Fibroblast of skin of left quadriceps (primary cell): ENCODE results near the gene DPYSL4.

ENCODE experiments used
- DNase-seq, 2 experiments: peaks; one replicate each; pipeline ENCODE4 v3.0.0-alpha.2; 2013; ENCODE audit warnings: low read depth in 2 of 2

DPYSL4 gene

DNA sequence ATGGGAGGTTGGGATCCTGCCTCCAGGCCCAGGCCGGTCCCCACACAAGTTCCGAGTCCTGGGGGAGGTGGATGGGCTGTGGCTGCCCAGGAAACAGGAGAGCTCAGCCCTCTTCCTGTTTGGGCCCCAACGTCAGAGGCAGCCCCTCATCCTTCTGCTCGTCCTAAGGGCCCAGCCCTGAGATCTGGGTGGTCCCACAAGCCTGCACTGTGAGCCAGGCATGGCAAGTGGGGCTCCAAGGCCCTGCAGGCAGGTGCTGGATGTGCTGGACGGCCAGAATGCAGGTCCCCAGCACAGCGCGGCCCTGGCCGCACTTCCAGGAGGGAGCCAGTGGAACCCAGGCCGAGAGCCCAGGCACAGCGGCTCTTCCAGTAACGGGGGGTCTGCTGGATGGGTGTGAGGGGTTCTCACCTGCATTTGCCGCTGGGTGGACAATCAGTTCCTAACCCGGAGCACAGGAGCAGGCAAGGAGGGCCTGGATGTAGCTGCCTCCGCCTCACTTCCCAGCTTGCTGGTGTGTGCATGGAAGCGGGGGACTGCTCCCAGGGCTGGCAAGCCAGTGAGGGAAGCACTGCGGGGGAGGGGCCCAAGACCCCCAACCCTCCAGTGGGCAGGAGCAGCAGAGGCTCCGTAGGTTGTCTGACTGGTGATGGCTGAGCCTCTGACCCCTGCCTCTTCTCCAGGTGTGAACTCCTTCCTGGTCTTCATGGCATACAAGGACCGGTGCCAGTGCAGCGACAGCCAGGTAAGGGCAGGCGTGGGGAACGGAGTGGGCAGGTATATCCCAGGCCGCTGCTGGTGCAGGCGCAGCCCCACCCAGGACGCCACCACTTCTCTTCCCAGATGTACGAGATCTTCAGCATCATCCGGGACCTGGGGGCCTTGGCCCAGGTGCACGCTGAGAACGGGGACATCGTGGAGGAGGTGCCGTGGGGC lies 9.7 kb downstream of the DPYSL4 start:
- DNase-seq, result no peak

DNA sequence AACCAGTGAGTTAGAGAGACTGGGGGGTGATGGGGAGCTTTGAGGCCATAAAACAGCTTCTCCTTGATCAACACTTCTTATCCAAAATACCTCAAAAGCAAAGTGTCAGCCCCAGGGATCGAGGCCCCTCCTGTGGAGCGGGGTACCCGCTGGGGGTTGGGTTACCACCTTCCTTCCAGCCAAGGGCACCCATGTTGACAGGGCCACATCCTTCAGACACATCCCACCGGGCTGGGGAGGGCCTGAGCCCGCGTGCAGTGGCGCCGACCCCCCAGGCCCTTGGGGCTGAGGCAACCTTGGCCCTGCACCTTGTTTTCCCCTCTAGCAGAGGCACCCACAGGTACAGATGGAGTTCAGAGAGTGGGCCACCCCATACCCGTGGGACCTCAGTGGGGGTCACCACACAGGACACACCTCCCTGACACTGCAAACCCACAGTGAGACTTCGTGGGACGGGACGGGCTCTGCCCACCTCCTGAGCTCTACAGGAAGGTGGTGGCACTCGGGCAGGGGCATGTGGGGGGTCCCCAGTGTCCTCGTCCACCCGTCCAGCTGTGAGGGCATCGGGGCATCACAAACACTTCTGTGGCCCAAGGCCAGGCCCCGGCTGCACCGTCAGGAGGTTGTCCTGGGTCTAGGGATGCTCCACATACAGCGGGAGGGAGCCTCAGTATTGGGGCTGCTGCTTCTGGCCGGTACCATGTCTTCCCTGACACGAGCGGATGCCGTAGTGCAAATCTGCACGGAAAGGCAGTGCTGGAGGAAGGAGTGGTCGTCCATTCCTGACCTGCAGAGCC lies 10.7 kb downstream of the DPYSL4 start:
- no peak for DNase-seq

DNA sequence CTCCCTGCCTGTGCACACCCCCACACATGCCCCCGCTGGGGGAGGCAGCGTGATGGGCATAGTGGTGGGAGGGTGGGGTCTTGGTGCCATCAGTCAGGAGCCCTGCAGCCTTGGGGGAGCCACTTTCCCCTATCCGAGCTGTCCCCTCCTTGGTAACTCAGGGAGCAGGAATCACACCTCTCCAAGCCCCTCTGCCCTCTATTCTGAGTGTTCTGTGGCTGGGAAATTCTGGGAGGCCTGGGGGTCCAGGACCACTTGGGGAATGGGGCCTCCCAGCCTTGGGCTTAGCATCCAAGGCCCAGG lies 11.3 kb downstream of the DPYSL4 start:
- no peak for DNase-seq

DNA sequence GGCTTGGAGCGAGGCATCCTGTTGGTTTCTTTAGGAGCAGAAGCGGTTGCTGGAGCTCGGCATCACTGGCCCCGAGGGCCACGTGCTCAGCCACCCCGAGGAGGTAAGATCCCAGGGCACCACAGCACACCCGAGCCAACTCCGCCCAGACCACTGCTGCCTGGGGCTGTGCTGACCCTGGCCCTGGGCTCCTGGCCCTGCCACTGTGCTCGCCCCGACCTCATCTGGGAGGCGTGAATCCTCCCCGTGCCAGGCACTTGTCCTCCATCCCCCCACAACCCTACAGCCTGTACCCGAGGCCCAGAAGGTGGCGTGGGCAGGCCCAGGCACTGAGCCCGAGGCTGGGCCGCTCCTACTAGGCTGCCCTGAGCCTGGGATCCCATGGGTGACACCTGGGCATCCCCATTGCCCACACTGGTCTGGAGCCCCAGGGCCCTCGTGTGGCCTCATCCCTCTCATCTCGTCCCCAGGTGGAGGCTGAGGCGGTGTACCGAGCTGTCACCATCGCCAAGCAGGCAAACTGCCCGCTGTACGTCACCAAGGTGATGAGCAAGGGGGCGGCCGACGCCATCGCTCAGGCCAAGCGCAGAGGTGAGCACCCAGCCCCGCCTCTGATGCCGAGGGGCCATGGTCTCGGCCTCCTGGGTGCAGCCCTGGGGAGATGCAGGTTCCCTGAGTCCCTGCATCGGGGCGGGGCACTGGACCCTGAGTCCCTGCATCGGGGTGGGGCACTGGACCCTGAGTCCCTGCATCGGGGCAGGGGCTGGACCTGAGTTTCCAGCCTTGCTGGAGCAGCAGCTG lies 11.8 kb downstream of the DPYSL4 start:
- DNase-seq, result no peak

DNA sequence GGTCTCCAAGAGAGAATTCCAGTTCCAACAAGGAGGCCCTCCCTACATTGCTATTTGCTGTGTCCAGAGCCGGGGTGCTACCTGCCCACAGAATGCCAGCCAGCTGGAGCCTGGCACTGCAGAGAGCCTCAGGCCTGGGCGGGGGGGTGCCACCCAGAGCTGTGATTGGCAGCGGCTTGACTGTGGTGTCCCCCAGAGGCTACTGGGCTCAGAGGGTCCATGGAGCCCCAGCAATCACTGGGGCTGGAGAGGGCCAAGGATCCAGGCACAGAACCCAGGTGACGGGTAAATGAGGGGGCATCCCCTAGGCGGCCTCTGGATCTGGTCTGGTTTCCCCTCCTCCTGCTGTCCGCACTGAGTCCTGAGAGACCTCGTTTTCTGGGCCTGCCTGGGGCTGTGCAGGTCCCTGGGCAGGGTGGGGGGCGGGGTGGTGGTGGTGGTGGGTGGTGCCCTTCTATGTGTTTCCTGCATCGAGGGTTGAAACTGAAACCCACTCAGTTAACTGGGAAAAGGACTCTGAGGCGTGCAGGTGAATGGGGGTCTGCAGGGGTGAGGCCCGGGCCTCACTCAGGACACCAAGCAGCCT lies 12.6 kb downstream of the DPYSL4 start:
- no peak for DNase-seq

DNA sequence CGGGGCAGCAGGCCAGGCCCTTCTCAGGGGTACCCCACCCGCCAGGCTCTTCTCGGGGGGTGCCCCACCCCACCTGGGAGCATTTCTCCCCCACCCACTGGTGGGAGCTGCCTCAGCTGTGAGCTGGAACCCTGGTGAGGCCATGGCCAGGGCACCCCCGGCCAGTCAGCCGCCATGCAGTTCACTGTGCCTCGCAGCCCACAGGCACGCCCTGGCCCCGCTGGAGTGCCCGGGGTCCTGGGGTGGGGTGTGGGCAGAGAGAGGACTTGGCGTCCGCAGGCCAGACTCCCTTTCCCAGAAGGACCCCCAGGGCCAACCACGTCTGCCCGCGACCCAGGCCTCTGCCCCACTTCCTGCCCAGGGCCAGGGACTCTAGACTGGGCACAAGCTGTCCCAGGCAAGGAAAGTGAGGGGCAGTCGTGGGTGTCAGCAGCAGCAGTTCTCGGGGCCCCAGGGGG lies 13.1 kb downstream of the DPYSL4 start:
- DNase-seq, result no peak

DNA sequence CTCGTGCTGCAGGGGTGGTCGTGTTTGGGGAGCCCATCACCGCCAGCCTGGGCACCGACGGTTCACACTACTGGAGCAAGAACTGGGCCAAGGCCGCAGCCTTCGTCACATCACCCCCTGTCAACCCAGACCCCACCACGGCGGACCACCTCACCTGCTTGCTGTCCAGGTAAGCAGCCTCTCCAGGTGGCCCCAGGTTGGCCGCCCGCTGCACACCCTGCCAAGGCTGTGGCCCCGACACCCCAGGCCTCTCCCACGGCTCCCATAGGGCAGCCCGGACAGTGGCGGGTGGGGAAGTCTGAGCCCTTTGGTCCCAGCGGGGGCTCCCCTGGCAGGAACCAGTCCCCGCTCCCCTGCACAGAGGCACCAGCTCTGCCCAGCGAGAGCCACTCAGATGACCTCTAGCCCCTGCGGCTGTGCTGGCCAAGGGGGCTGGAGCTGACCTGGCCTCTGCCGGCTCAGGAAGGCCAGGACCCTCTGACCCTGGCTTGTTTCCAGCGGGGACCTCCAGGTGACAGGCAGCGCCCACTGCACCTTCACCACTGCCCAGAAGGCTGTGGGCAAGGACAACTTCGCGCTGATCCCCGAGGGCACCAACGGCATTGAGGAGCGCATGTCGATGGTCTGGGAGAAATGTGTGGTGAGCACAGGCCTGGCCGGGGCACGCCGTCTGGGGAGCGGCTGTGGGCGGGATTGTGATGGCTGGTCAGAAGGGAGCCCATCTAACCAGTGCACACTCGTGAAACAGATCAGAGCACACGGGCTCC lies 13.8 kb downstream of the DPYSL4 start:
- DNase-seq, result no peak

DNA sequence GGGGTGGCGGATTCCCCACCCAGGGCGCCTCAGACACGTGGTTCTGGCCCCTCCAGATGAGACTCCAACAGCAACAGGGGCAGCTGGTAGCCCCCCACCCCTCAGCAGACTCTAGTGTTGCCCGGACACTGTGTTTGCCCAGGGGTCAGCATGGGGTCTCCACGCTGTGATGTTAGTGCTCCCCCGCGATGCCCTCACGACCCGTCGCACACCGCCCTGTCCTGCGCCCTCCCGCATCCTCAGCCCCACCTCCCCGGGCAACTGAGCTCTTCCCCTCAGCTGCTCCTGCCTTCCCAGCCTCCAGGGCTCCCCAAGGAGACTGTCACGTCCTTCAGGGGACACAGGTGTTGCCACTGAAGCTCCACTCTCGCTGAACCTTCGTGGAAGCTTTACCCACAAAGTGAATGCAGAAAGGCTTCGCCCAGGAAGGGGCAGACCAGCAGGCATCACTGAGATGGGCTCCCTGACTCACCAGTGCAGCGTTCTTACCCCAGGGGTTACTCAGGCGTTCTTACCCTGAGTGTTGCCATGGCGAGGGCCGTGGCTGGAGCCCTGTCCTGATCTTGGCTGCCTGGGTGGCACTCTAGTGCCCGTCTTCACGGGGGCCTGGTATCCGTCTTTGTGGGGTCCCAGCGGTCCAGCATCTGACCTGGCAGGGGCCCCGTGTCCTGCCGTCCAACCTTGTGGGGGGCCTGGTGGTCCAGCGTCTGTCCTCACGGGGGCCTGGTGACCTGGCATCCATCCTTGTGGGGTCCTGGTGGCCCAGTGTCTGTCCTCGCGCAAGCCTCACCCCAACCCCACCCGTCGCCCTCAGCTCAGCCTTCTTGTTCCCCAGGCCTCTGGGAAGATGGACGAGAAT lies 14.6 kb downstream of the DPYSL4 start:
- no peak for DNase-seq

DNA sequence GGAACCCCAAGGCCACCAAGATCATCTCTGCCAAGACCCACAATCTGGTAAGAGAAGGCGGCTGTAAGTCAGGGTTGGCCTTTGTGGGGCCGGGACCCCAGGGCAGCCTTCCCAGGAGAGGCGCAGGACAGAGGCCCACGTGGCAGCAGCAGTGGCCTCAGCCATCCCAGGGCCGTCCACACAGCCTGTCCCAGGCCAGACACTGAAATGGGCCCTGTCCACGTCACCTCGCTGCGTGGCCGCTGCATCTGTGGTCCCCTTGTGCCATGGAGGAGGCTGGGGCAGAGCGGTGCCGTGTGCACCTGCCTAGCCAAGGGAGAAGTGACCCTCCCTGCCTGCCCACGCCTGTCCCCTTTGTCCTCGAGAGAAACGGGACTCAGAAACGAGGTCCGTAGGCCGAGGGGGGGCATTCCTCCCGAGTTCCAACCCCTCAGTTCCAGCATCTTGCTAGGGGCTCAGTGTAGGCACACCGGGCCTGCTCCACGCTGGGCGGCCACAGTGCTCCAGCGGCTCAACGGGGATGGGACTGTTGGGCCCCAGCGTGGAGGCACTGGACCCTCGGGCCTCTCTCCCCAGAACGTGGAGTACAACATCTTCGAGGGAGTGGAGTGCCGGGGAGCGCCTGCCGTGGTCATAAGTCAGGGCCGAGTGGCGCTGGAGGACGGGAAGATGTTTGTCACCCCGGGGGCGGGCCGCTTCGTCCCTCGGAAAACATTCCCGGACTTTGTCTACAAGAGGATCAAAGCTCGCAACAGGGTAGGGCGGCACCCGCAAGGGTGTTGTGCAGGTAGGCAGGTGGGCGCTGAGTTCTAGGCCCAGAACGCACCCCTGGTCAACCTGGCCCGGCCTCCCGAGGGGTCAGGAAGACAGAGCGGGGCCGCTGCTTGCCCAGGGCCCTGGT lies 15.6 kb downstream of the DPYSL4 start:
- DNase-seq, result no peak

DNA sequence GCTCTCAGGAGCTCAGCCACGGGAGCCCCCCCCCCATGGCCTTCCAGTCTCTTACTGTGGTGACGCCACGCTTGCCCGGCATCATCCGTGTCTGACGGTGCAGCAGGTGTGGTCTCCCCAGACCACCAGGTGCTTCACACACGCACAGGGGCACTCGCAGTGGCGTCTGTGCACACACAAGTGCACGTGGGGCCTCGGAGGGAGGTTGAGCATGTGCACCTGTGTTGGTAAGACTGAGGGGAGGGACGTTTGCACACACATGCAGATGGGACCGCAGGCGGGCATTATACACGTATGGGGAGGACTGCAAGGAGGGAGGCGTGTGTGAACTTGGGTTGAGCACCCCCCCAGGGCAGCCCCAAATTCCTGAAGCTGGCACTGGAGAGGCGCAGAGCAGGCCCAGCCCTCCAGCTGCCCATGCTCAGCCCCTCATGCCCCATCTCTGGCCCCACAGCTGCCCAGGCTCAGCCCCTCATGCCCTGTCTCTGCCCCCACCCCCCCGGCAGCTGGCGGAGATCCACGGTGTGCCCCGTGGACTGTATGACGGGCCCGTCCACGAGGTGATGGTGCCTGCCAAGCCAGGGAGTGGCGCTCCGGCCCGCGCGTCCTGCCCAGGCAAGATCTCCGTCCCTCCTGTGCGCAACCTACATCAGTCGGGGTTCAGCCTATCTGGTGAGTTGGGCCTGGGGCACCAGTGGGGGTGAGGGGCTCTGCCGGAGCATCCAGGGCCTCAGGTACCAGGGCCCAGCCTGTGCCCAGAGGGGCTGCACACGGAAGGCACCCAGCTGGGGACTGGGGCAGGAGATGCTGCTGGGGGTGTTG lies 16.7 kb downstream of the DPYSL4 start:
- DNase-seq, result no peak

DNA sequence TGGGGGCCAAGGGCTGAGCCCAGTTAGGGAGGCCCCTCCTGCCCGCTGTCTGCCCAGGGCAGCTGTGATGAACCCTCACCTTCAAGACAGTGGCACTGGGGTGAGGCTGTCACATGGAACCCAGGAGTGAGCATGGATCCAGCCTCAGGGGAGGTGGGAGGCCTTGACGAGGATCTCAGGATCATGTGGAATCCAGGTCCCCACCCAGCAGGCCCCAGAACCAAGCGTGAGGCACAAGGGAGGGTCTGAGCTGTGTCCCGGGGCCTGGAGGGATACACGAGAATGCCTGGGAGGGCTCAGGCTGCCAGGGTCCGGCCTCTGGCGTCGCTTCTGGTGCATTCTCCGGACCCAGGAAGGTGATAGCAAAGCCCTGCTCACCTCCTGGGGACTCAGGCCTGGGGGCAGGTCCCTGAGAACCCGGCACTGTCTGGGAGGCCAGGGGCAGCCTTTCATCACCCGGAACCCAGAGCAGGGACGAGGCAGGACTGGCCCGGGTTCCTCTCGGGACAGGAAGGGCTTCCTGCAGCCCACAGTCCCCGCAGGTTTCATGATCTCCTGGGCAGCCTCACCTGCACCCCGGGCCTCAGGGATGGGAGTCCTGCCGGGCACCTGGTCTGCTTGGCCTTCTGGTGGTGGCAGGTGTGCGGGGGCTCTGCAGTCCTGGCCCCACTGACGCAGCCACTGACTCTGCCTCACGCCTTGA lies 17.5 kb downstream of the DPYSL4 start:
- DNase-seq, result no peak

DNA sequence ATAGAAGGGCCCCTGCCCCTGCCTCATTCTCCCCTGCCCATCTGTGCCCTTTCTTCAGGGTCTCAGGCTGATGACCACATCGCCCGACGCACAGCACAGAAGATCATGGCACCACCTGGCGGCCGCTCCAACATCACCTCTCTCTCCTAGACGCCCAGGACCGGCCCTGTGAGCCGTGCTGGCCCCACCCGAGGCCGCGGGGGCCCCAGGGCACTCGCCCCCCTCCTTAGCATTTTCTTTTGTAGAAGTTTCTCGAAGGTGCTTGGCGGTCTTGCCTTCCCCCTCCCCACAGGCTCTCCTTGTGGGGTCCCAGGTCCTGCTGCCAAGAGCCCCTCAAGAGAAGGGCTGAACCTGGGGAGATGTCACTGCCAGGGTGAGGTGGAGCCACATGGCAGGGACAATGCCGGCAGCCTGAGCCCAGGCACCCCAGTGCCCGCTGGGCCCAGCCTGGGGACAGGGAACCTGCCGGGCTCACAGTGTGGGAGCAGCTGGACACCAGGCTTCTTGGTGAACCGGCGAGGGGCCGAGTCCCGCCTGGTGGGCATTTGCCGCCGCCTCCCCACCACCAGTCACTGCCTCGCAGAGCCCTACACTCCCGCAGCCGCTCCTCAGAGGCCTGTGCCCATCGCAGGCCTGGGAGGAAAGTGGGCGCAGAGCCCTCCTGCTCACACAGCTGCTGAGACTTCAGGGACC lies 18.2 kb downstream of the DPYSL4 start:
- no peak for DNase-seq

DNA sequence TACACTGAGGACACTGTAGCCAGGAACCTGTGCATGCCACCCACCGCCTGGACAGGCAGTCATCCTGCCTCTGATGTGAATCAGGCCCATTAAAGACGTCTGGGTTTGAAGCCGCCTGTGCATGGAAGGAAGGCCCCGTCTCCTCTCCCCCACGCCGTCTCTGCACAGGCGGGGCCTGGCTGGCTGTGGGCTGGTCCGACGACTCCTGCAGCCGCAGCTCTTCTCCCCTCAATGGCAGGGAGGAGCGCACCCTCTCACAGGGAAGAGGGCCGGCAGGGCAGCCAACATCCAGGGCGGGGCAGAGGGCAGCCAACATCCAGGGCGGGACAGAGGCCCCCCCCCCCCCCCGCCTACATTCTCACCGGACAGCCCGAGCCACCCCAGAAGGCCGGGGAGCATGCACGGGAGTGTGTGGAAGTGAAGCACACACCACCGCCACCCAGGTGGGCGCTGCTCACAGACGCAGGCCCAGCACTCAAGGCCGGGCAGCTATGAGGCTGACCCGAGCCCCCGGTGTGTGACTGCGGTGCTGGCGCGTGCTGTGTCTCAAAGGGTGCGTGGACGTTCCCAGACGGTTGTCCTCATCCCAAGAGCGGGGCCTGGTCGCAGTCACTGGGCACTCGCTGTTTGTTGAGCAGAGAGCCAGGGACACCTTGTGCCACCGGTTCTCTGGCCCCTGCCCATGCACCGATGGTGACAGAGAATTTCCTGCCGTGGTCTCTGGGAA lies 19.1 kb downstream of the DPYSL4 start:
- no peak for DNase-seq

DNA sequence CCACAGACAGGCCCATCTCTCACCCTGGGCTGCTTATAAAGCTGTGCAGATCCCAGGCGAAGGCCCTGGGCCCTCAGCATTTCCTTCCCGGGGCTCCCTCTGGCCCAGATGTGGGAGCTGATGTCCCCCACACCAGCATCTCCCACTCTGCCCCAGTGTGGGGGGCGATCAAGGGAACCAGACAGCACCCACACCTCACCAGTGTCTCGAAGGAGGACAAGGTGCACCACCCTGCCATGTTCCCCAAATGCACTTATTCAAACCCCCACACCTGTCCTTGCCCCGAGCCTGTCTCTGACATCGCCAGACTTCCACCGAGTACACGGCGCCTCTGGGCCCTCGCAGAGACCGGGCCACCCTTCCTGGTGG lies 19.6 kb downstream of the DPYSL4 start:
- DNase-seq, result no peak

DNA sequence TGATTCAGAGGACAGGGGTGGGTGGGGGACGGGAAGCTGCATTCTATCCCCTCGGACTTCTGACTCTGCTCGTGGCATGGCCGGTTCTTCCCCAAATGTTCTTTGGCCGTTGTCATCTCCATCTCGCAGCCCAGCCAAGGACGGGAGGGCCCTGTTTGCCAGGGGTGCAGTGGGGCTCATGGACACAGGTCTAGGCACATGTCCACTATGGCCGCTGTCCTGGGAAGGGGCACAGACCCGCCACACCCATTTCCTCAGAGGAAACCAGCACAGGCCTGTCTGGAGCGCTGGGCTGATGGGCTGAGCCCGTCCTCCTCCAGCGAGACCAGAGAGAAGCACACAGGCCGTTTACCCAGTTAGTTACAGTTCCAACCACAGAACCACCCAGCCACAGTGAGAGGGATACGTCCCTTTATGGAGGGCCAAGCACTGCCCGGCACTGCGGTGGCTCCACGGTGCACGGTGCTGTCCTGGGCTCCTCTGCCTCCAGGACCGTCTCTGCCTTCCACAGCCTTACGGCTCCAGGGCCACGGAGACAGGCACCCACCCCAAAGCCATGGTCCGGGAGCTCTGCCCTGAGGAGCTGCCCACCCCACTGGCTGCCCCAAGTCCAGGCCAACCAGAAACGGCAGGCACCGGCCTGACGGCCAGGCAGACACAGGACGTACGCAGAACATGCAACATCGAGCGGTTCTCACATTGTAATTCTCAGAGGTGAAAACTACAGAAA lies 20.2 kb downstream of the DPYSL4 start:
- DNase-seq, result no peak
